PC-3 (cell line): Measurements from ENCODE around the gene CD44.

Source experiments
- EZH2 ChIP-seq: fragments of 300-600 bp; sonication (generic); IDR thresholded peaks from one replicate; pipeline ENCODE4 v1.6.1; 2017; ENCODE audit warnings: antibody characterized with exemption, mild to moderate bottlenecking, low read length; ENCODE audit not compliant: unreplicated experiment
- EZH2phosphoT487 ChIP-seq: fragments of 300-600 bp; sonication (generic); IDR thresholded peaks from 2 replicates; pipeline ENCODE4 v1.6.1; 2018; ENCODE audit warnings: mild to moderate bottlenecking, antibody characterized with exemption, low read length, borderline replicate concordance
- TF ChIP-seq, protein P1 (sequence below): fragments of 300-600 bp; sonication (generic); conservative IDR thresholded peaks from 2 replicates; pipeline ENCODE4 v1.5.1; 2017; ENCODE audit warnings: antibody characterized with exemption, low read depth, mild to moderate bottlenecking, low read length

GRCh38 chr11:35101223-35101622, 37.7 kb upstream of the CD44 start:
- TF ChIP-seq, protein P1, sequence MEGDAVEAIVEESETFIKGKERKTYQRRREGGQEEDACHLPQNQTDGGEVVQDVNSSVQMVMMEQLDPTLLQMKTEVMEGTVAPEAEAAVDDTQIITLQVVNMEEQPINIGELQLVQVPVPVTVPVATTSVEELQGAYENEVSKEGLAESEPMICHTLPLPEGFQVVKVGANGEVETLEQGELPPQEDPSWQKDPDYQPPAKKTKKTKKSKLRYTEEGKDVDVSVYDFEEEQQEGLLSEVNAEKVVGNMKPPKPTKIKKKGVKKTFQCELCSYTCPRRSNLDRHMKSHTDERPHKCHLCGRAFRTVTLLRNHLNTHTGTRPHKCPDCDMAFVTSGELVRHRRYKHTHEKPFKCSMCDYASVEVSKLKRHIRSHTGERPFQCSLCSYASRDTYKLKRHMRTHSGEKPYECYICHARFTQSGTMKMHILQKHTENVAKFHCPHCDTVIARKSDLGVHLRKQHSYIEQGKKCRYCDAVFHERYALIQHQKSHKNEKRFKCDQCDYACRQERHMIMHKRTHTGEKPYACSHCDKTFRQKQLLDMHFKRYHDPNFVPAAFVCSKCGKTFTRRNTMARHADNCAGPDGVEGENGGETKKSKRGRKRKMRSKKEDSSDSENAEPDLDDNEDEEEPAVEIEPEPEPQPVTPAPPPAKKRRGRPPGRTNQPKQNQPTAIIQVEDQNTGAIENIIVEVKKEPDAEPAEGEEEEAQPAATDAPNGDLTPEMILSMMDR, result no peak
- TF ChIP-seq EZH2 (no peak), EZH2phosphoT487 (no peak)
